Esophagus mucosa (tissue), 1 donor: ENCODE measurements around the gene PTOV1. TPM values are rescaled to one million over a fixed set of nuclear protein-coding genes. Genes with fewer than 3 reads are reported as not detected.

Experiments
- ATAC-seq: fragments of 200-7000 bp; cut with Tn5 transposase; one replicate; pipeline ENCODE4 v1.9.1; 2020
- total RNA-seq: library from RNA; stranded (reverse); gene quantifications from one replicate; pipeline ENCODE4 v1.2.4, GENCODE V29; 2023
- donor health status: DM: yes; HTN: yes; CAD: no.

PTOV1 gene
- total RNA-seq, 1 donor from 2014 or later, result 58.5 TPM

DNA sequence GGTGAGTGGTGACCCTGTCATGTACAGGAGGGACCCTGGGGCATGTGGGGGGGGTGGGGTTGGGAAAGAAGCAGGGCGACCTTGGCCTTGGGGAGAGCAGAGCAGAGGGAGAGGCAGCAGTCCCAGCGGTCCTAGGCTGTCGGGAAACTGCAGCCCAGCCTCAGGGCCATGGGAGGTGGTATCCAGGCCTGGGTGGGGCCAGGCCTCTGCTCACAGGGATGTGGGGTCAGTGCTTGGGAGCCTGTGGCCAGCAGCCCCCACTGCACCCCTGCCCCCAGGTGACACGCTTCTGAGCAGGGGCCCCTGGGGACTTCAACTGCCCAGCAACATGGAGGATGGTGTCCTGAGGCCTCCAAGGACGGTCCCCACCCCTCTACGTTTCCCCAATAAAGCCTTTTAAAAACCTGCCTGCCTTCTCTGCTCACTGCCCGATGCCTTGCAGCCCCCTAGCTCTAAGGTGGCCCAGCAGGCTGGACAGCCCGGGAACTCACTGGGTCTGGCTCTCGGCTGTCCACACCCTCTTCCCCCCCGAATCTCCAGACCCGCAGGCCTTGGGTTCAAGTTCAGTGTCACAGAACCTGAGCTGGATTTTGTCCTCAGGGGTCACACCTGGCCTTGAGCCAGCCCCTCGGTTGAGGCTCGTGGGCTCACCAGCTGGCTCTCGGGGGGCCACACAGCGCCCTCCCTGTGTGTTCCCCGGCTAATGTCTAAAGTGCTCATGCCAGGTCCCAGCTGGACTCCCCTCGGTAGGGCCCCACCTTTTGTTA, 9.6 kb downstream of the PTOV1 start:
- ATAC-seq, result no peak

- peak; percentile 26 for ATAC-seq
These were observed 10.1 kb downstream of the PTOV1 start for GRCh38 chr19:49861107-49861506.

DNA sequence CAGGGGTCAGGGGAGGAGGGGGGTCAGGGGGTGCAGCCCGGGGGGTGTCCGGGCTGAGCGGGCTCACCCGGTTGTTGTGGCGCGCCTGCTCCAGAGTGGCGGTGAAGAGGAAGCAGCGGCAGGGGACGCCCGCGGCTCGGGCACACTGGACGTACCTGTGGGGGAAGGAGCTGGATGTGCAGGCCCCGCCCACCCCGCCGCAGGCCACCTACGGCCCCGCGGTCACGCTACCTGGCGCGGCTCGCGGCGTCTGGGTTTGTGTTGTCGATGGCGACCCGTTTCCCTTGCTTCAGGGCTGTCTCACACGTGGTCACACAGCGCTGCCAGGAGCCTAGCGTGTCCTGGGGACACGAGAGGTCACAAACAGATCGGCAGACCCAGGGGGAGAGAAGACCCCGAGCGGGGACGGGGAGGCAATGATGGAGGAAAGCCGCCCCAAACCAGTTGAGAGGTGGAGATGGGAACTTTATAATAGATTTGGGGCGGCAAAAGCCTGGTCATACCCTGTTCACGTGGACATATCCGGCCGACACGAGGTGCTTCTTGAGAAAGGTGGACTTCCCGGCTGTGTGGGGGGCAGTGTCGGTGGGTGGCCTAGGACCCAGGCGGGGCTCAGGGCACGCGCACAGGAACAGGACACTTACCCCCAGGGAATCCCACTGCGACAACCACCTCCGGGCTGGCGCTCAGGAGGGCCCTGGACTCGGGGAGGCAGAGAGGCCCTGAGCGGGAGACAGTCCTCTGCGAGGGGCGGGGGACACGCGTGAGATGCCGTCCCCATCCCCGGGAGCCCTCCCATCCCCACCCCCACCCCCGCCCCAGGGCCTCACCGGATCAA, 10.8 kb downstream of the PTOV1 start:
- ATAC-seq, result no peak

GRCh38 chr19:49862391-49863253, 11.7 kb downstream of the PTOV1 start:
- ATAC-seq, result no peak

- ATAC-seq, result no peak
These were observed 12.4 kb downstream of the PTOV1 start for GRCh38 chr19:49863254-49863934.

- ATAC-seq, result no peak
These were observed 13.0 kb downstream of the PTOV1 start for GRCh38 chr19:49863935-49864320.

- no peak for ATAC-seq
These were observed 13.9 kb downstream of the PTOV1 start for GRCh38 chr19:49864890-49865289.

DNA sequence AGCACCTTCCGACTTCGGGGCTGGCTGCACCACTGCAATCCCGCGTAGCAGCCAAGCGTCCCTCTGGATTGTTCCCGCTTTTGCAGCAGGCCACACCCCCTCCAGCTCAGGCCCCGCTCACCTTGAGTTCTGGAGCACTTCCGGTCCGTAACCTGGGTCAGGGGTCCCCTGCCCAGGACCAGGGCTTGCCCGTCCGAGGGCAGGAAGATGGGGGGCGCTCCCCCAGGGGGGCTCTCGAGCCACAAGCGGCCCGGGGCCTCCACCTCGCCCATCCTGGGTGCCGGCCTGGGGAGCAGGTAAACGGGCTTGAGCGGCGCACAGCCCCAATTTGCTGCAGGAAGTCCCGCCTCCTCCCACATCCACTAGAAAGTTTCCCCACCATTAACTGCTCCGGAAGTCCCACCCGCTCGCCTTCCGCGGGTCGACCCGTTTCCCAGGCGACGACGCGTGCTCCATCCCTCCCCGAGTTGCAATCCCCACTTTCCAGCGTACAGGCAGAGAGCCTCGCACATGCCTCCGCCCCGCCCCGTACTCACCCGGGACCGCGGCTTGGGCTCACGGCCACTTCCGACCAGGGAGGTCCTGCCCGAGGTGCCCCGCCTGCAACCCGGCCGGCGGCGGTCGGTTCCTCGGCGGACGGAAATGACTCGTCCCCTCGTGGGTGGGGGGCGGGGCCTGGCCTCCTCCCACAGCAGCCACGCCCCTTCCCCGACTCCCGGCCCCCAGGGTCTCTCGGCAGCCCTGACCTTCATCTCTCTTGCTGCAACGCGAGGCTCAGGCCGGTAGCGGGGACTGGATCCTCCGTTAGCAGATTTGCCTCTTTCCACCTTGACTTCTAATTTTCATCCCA, 16.2 kb downstream of the PTOV1 start, which contains the start of gene PNKP:
TSS of gene PNKP (minus strand) at position 644 of the 850 bp plus-strand sequence. CDS start at position 272, 372 bp downstream.
- ATAC-seq, result peak; percentile 68

DNA sequence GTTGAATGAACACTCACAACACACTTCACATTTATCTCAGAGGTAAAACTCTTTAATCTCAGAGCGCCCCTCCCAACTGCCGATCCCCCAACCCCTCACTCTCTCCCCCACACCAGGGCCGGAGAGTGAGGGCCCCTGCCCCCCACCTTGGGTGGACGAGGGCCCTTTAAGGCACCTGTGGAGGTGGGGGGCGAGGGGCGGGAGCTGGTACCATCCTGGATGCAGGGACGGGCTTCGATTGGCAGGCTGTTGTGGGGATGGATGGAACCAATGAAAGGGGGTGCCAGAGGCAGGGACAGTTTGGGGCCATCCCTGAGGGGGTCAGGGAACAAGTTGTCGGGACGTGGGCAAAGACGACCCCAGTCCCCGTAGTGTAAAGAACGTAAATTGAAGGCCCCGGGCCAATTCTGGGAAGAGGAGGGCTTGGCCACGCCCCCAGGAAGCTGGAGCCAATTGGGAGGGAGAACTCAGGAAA, 18.1 kb downstream of the PTOV1 start:
- ATAC-seq, result peak; percentile 2

GRCh38 chr19:49869484-49870308, 18.7 kb downstream of the PTOV1 start:
- peak; percentile 78 for ATAC-seq

GRCh38 chr19:49870309-49870901, 19.4 kb downstream of the PTOV1 start:
- ATAC-seq, result no peak

DNA sequence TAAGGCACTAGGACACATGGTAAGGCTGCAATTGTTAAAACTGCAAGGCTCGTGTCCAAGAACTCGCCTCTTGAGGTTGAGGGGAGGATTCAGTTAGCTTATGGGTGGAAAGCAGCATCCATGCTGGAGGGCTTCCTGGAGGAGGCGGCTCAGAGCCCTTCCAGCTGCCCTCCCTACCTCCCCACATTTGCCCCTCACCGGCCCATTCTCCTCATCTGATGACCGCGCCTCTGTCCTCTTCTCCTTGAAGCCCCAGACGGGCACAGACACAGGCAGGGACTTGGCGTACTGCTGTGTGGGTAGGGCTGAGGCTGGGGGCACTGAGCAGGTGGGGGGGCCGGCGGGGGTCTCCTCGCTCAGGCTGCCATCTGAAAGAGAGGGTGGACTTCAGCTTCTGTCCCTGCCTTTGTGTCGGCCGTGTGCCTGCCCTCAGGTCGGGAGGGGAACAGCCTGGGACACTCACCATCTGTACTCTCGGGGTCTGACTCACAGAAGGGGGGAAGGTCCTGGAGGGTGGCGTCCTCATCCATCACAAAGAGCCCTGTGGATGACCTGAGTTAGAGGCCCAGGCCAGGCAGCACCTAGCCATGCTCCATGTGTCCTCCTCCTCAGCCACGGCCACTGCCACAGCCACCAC, 20.5 kb downstream of the PTOV1 start:
- no peak for ATAC-seq

- ATAC-seq, result no peak
These were observed 21.5 kb downstream of the PTOV1 start for GRCh38 chr19:49872245-49873128.

DNA sequence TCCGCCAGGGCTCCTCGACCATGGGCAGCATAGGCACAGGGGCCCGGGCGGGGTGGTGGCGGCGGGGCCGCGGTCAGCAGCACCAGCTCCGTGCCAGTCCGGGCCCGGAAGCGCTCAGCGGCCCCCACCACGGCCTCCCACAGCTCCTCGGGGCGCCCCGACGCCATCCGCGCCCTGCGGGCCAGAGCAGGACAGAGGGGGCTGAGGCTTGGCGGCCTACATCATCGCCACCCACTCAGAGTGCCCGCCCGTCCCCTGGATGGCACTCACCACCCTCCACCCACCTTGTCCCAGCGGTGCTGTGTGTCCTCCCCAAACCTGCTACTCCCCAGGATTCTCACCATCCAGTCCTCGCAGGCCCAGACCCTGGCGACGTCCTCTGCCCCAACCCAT, 22.2 kb downstream of the PTOV1 start:
- no peak for ATAC-seq

- no peak for ATAC-seq
These were observed 22.9 kb downstream of the PTOV1 start for GRCh38 chr19:49873834-49874233.

DNA sequence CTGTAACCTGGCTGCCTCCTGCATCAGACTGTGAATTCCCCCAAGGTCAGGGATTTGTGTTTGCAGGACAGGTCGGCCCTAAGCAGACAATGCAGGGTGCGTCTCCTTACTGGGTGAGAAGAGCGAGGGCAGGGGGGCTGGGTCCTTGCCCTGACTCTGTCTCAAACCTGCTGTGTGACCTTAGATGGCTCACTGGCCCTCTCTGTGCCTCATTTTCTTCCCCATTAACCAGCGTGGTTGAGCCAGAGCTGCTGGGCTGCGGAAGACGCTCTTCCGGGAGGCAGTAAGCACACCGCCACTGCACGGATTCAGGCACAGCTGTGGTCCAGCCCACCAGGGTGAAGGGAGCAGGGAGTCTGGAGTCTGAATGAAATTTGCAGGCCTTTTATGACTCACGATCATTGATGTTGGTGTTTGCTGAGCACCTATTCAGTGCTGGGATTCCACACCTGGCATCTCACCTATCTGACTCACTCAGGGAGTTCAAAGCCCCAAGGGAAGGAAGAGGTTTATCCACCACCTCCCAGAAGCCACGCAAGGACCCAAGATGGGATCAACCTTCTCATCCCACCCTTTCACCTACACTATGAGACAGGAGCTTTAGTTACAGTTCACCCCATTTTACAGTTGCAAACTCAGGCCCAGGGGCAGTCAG, 23.7 kb downstream of the PTOV1 start:
- ATAC-seq, result no peak

GRCh38 chr19:49875177-49875576, 24.2 kb downstream of the PTOV1 start:
- ATAC-seq, result no peak
